HCT116 (cell line): ENCODE measurements around the gene PTBP3. TPM values are rescaled to one million over a fixed set of nuclear protein-coding genes. Genes with fewer than 3 reads are reported as not detected.

Source experiments
- ATAC-seq: fragments of 200-7000 bp; cut with Tn5 transposase; 2 replicates; pipeline ENCODE4 v1.9.1; 2020; ENCODE audit warnings: mild to moderate bottlenecking, moderate library complexity
- BruUV-seq: library from RNA; stranded (reverse); fragments of 400-500 nt; replicated peaks from 2 replicates; lab custom pipeline; 2021; lab: Mats Ljungman, UMichigan
- CTCF ChIA-PET: fragments of 300-600 bp; sonication (Branson Sonifier 250); formaldehyde crosslinking; loops from one replicate; lab custom pipeline; 2021; ENCODE audit warnings: antibody characterized with exemption; lab: Charles Lee
- POLR2A ChIA-PET: fragments of 300-600, 350-600 bp; sonication (Branson Sonifier 250); formaldehyde crosslinking; loops from one replicate; lab custom pipeline; 2021; ENCODE audit warnings: antibody characterized with exemption; lab: Charles Lee
- RAD21 ChIA-PET, 2 experiments: fragments of 300-600 bp; sonication (Branson Sonifier 250); formaldehyde crosslinking; loops; one replicate each; lab custom pipeline; 2023; ENCODE audit warnings: low total read pairs in 2 of 2; ENCODE audit not compliant: uncharacterized antibody in 2 of 2, unreplicated experiment in 2 of 2, low non-redundant PET in 1 of 2; lab: Charles Lee
- DNase-seq: peaks from one replicate; pipeline ENCODE4 v3.0.0-alpha.2; 2010; ENCODE audit warnings: low read depth, low spot score
- H2AFZ ChIP-seq: fragments of 200-600 bp; shearing (Covaris generic), sonication (generic); 2 replicates; pipeline ENCODE4 v1.6.1; 2017; ENCODE audit warnings: low read depth, mixed run types, mixed read lengths, antibody characterized with exemption, low read length; ENCODE audit not compliant: poor library complexity, severe bottlenecking
- H3K27ac ChIP-seq: 2 replicates; pipeline ENCODE4 v1.5.1; 2012; ENCODE audit warnings: low read depth, low read length
- H3K27me3 ChIP-seq: fragments of 200-600 bp; sonication (generic); 2 replicates; pipeline ENCODE4 v1.6.1; 2016; ENCODE audit warnings: mixed run types, low read length, mixed read lengths; ENCODE audit not compliant: insufficient read depth
- H3K36me3 ChIP-seq, 2 experiments: fragments of 200-500 bp in 1 of 2; fragments of 200-600 bp in 1 of 2; sonication (Bioruptor generic) in 1 of 2; sonication (generic) in 1 of 2; 2 replicates each; pipeline versions ENCODE4 v1.5.1 to v1.6.1; 2014 to 2016; ENCODE audit warnings: low read length in 2 of 2, inconsistent platforms in 1 of 2, mixed read lengths in 1 of 2, mixed run types in 1 of 2; ENCODE audit not compliant: insufficient read depth in 2 of 2, control insufficient read depth in 1 of 2
- H3K4me1 ChIP-seq, 2 experiments: fragments of 200-600 bp in 1 of 2; sonication (generic) in 1 of 2; 2 replicates each; pipeline versions ENCODE4 v1.5.1 to v1.6.1; 2012 to 2017; ENCODE audit warnings: low read length in 2 of 2, inconsistent platforms in 1 of 2, mild to moderate bottlenecking in 1 of 2, mixed read lengths in 1 of 2, mixed run types in 1 of 2, moderate library complexity in 1 of 2; ENCODE audit not compliant: insufficient read depth in 2 of 2, control insufficient read depth in 1 of 2
- H3K4me2 ChIP-seq: fragments of 200-600 bp; sonication (generic); 2 replicates; pipeline ENCODE4 v1.6.1; 2017; ENCODE audit warnings: mixed run types, low read length, mixed read lengths
- H3K4me3 ChIP-seq, 2 experiments: fragments of 200-600 bp in 1 of 2; sonication (generic) in 1 of 2; replicated peaks in 1 of 2; 2 replicates each; pipeline ENCODE4 v1.5.1; 2011 to 2016; ENCODE audit warnings: low read length in 2 of 2, control low read depth in 1 of 2, low read depth in 1 of 2, mild to moderate bottlenecking in 1 of 2, mixed read lengths in 1 of 2, mixed run types in 1 of 2
- H3K79me2 ChIP-seq: fragments of 200-600 bp; sonication (generic); 2 replicates; pipeline ENCODE4 v1.6.1; 2017; ENCODE audit warnings: mild to moderate bottlenecking, mixed run types, low read length, moderate library complexity, mixed read lengths; ENCODE audit not compliant: insufficient read depth
- H3K9ac ChIP-seq: fragments of 200-600 bp; sonication (generic); 2 replicates; pipeline ENCODE4 v1.6.1; 2016; ENCODE audit warnings: low read length, mixed read lengths
- H3K9me2 ChIP-seq: fragments of 200-600 bp; sonication (generic), shearing (Covaris generic); 2 replicates; pipeline ENCODE4 v1.6.1; 2017; ENCODE audit warnings: mixed run types, mild to moderate bottlenecking, moderate library complexity; ENCODE audit not compliant: insufficient read depth
- H3K9me3 ChIP-seq, 2 experiments: fragments of 200-500 bp in 1 of 2; fragments of 200-600 bp in 1 of 2; sonication (Bioruptor generic) in 1 of 2; sonication (generic) in 1 of 2; 2 replicates each; pipeline ENCODE4 v1.6.1; 2014 to 2017; ENCODE audit warnings: low read length in 2 of 2, mixed read lengths in 2 of 2, inconsistent platforms in 1 of 2, low read depth in 1 of 2, mild to moderate bottlenecking in 1 of 2, mixed run types in 1 of 2, moderate library complexity in 1 of 2; ENCODE audit not compliant: control insufficient read depth in 1 of 2, insufficient read depth in 1 of 2
- H4K20me1 ChIP-seq: fragments of 200-600 bp; sonication (generic), shearing (Covaris generic); 2 replicates; pipeline ENCODE4 v1.6.1; 2017; ENCODE audit warnings: mixed run types, mild to moderate bottlenecking, moderate library complexity; ENCODE audit not compliant: insufficient read depth
- ELF1 ChIP-seq: IDR thresholded peaks from 2 replicates; pipeline ENCODE4 v1.6.1; 2012; ENCODE audit warnings: low read depth, borderline replicate concordance
- EZH2 ChIP-seq: fragments of 200-600 bp; sonication (generic); IDR thresholded peaks from 2 replicates; pipeline ENCODE4 v1.6.1; 2017; ENCODE audit warnings: antibody characterized with exemption, mixed run types
- EZH2phosphoT487 ChIP-seq: fragments of 200-600 bp; IDR thresholded peaks from 2 replicates; pipeline ENCODE4 v1.6.1; 2018; ENCODE audit warnings: antibody characterized with exemption, borderline replicate concordance
- JUND ChIP-seq: IDR thresholded peaks from 2 replicates; pipeline ENCODE4 v1.6.1; 2012
- POLR2AphosphoS5 ChIP-seq: IDR thresholded peaks from 2 replicates; pipeline ENCODE4 v1.6.1; 2011; ENCODE audit warnings: mild to moderate bottlenecking, low read depth, low read length, moderate library complexity
- RAD21 ChIP-seq: IDR thresholded peaks from 2 replicates; pipeline ENCODE4 v1.6.1; 2012; ENCODE audit warnings: low read depth, mild to moderate bottlenecking
- TCF7L2 ChIP-seq: IDR thresholded peaks from 2 replicates; pipeline ENCODE4 v1.7.0; 2011; ENCODE audit warnings: borderline replicate concordance, inconsistent platforms; ENCODE audit not compliant: insufficient read depth, insufficient read length; ENCODE audit errors: extremely low read depth
- YY1 ChIP-seq: IDR thresholded peaks from 2 replicates; pipeline ENCODE4 v1.6.1; 2011; ENCODE audit warnings: low read length, low read depth, moderate library complexity, mild to moderate bottlenecking; ENCODE audit not compliant: insufficient replicate concordance; ENCODE audit errors: extremely low read depth
- ZFX ChIP-seq: fragments of 450-650 bp; IDR thresholded peaks from 2 replicates; pipeline ENCODE4 v1.6.1; 2017
- ZNF274 ChIP-seq: fragments of 200-500 bp; sonication (Bioruptor generic); IDR thresholded peaks from 2 replicates; pipeline ENCODE4 v1.6.1; 2014; ENCODE audit warnings: mild to moderate bottlenecking, low read depth, low read length, inconsistent platforms
- intact Hi-C: fragments of 100-400 bp; cut with micrococcal nuclease; formaldehyde crosslinking; loops from 2 replicates; pipeline ENCODE4 v1.10.0; 2022
- total RNA-seq: library from RNA; stranded (reverse); gene quantifications from one replicate; pipeline ENCODE4 v1.2.1, GENCODE V29; 2021; ENCODE audit not compliant: unreplicated experiment
- TF ChIP-seq, protein P1 (sequence below): IDR thresholded peaks from 2 replicates; pipeline ENCODE4 v1.6.1; 2012
- TF ChIP-seq, protein P2 (sequence below), 3 experiments: fragments of 200-600 bp in 1 of 3; sonication (generic) in 1 of 3; IDR thresholded peaks in 2 of 3; conservative IDR thresholded peaks in 1 of 3; 2 replicates each; pipeline ENCODE4 v1.5.1; 2012 to 2017; ENCODE audit warnings: low read depth in 2 of 3, low read length in 2 of 3, antibody characterized with exemption in 1 of 3, borderline replicate concordance in 1 of 3, control low read depth in 1 of 3, mild to moderate bottlenecking in 1 of 3, mixed read lengths in 1 of 3, mixed run types in 1 of 3, moderate library complexity in 1 of 3; ENCODE audit not compliant: insufficient read depth in 1 of 3
- TF ChIP-seq, protein P3 (sequence below): IDR thresholded peaks from 2 replicates; pipeline ENCODE4 v1.6.1; 2012

The PTBP3 gene
- total RNA-seq, 1 experiment from 2014 or later, result 102 TPM

DNA sequence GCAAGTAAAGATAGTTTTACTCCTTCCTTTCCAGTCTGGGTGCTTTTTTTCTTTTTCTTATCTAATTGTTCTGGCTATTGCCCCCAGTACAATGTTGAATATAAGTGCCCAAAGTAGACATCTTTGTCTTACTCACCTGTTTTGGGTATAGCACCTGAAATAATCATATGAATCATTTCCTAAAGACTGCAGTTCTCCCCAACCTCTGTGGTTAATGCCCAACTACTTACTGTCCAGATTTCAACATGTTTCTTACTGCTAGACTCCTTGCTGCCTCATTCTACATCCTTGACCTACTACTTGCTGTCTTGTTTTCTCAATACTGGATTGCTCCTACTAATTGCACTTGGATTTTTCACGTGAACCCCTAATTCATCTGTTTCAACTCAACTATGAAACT, 37.6 kb upstream of the PTBP3 start:
- H3K4me1 ChIP-seq, result no peaks in the 10 kb centered on the region
- no peak overlapping the region for H3K9ac ChIP-seq
- no peaks in the 10 kb centered on the region for H3K9me2 ChIP-seq
- H3K4me3 ChIP-seq, result no peak overlapping the region
- no peak for ATAC-seq
- H3K9me3 ChIP-seq, result no peaks in the 10 kb centered on the region
- RAD21 ChIA-PET, result no interaction called here
- no peaks in the 10 kb centered on the region for H4K20me1 ChIP-seq
- H3K36me3 ChIP-seq, result no peaks in the 10 kb centered on the region
- POLR2A ChIA-PET, result no interaction called here
- intact Hi-C loops, result no loop called here
- H2AFZ ChIP-seq, result no peak overlapping the region
- no peaks in the 10 kb centered on the region for H3K27me3 ChIP-seq
- CTCF ChIA-PET, result no interaction called here
- no peak for DNase-seq
- H3K27ac ChIP-seq, result no peak overlapping the region
- no TSS peak for BruUV-seq
- no peaks in the 10 kb centered on the region for H3K79me2 ChIP-seq
- H3K4me2 ChIP-seq, result no peak overlapping the region
- TF ChIP-seq RAD21 (no peak), TCF7L2 (no peak), EZH2phosphoT487 (no peak), ZFX (no peak), EZH2 (no peak), POLR2AphosphoS5 (no peak), JUND (no peak), ELF1 (no peak), ZNF274 (no peak), YY1 (no peak)
- TF ChIP-seq, protein P1, sequence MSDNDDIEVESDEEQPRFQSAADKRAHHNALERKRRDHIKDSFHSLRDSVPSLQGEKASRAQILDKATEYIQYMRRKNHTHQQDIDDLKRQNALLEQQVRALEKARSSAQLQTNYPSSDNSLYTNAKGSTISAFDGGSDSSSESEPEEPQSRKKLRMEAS, result no peak
- TF ChIP-seq, protein P2, sequence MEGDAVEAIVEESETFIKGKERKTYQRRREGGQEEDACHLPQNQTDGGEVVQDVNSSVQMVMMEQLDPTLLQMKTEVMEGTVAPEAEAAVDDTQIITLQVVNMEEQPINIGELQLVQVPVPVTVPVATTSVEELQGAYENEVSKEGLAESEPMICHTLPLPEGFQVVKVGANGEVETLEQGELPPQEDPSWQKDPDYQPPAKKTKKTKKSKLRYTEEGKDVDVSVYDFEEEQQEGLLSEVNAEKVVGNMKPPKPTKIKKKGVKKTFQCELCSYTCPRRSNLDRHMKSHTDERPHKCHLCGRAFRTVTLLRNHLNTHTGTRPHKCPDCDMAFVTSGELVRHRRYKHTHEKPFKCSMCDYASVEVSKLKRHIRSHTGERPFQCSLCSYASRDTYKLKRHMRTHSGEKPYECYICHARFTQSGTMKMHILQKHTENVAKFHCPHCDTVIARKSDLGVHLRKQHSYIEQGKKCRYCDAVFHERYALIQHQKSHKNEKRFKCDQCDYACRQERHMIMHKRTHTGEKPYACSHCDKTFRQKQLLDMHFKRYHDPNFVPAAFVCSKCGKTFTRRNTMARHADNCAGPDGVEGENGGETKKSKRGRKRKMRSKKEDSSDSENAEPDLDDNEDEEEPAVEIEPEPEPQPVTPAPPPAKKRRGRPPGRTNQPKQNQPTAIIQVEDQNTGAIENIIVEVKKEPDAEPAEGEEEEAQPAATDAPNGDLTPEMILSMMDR (IDR thresholded peaks at IDR 0.05 in 2 of 3, conservative IDR thresholded peaks at IDR 0.05 in 1 of 3; ENCODE audit: borderline replicate concordance in 1 of 3, insufficient read depth in 1 of 3, low read depth in 2 of 3, low read length in 2 of 3), result no peak
- TF ChIP-seq, protein P3, sequence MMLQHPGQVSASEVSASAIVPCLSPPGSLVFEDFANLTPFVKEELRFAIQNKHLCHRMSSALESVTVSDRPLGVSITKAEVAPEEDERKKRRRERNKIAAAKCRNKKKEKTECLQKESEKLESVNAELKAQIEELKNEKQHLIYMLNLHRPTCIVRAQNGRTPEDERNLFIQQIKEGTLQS, result no peak
